CD4-positive, alpha-beta T cell treated with Interleukin-4 for 4 hours (primary cell): ENCODE results near the gene KLHL29.
"Not testable (repeated sequence)": the region's sequence is repeated elsewhere in the genome, so short reads cannot be mapped to it uniquely, and the experiment has no call there.

ENCODE experiments used
- DNase-seq: peaks from one replicate; pipeline ENCODE4 v3.0.0-alpha.2; 2020

Gene KLHL29

DNA sequence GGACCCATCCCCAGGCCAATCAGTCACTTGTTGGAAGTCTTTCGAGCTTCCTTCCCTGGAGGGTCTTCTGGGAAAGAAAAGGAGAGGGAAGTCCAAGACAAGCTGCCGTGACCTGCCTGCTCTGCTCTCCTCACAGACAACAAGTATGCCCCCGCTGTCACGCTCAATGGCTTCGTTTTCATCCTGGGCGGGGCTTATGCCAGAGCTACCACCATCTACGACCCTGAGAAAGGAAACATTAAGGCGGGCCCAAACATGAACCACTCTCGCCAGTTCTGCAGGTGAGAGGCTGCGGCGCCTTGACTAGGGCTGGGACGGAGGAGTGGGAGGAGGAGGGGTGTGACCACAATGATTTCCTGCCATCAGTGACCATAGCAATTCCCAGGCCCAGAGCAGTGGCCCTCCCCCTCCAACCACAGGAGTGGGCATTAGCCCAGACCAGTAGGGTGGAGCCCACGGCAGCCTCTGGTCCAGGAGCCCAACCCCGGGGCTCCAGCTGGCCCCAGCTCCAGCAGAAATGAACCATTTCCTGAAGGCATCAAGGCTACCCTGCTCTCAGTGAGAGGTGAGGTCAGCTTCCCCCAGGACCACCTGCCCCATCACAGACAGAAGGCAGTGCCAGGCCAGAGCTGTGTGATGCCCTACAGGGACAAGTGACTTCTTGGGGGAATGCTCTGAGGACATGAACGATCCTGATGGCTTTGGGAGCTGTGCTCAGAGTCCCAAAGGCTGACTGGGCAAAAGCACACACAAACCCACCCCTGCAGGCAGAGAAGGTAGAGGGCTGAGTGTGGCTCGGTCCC, 318.8 kb downstream of the KLHL29 start:
- DNase-seq: no peak

DNA sequence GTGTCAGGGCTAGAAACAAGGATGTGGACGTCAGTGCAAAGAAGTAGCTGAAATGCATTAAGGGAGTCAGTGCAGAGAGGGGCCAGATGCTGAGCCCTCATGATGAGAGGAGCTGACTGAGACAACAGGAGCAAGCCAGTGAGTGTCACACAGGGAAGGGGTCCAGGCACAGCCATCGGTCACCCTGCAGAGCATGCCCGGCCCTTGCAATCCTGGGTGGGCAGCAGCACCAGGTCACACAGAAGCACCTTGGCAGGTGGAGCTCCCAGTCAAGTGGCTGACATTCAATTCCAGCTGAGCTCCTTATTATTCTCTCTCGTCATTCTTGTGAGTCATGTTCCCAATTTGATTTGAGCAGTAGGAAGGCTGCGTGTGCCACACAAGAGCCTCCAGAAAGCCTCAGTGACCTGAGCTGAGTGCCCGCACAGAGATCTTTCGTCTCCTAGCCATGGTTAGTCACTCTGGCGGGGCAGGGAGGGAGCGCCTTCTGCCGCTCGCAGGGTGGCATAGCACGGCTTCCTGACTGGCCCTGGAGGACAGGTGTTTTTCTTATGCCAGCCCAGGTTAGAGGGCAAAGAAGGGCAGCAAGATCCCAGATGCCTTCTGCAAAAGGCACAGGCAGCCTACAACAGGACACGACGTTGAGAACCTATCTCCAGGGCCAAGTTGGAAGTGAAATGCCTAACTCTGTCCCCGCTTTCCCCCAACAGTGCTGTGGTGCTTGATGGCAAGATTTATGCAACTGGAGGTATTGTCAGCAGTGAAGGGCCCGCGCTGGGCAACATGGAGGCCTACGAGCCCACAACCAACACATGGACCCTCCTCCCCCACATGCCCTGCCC, 321.0 kb downstream of the KLHL29 start:
- DNase-seq: no peak

DNA sequence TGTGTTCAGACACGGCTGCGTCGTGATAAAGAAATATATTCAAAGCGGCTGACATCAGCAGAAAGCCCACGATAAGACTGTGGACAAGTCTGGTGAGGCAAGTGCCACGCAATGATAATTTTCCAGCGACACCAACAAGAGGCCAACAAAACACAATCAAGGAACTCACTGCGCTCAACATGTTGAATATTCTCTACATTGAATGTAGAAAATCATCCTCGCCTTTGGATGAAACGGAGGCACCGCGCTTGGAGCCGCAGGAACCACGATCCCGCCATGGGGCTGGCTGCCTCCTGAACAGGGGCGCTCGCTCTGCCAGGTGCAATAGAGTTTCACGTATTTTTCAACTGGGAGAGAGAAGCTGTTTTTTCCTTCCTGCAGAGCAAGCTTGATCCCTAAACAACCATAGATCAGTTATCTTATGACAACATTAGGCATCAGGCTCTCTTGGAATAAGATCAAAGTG, 321.7 kb downstream of the KLHL29 start:
- no peak for DNase-seq

DNA sequence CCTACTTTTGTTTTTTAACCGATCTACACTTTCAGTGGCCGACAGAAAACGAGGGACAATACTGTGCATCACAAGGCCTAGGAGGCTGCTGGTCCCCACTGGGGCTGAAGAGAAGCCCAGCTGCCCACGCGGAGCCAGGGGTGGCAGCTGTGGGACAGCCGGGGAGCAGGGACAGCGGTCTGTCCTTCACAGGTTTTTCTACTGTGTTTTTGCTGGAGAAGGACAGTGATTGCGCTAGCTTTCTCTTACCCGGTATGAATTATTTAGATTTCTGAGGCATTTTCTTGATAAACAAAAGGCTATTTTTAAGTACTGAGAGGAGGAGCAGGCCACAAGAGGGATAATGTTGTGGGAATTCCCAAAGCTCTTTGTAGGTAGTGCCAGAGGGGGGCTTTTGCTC, 322.1 kb downstream of the KLHL29 start:
- DNase-seq: no peak

DNA sequence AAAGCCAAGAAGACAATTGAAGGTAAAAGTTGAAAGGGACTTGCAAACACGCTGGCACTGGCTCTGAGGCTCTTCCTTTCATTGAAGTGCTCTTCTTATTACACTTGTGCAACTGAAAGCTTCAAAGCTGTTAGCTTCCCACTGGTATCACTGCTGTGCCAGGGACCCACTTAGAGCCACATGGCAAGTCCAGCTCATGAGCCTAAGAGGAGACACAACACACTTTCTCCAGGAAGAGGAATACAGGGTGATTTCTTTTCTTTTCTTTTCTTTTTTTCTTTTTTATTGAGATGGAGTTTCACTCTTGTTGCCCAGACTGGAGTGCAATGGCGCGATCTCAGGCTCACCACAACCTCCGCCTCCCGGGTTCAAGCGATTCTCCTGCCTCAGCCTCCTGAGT, 323.8 kb downstream of the KLHL29 start:
- DNase-seq: no peak

DNA sequence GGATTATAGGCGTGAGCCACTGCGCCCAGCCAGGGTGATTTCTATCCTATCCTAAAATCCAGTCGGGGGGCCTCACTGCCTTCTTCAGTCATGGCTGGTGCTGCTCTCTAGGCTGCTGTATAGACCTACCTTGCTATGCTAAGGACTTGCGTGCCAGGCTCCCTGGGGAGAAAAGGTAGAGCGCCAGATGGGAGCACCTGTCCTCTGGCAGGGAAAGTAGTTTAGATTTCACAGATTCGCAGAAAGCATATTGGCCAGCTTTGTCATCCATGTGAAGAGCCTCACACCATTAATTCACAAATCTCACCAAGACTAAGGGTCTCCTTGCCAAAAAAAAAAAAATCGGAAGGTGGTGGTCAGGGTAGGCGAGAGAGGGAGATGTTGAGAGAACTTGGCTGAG, 324.3 kb downstream of the KLHL29 start:
- no peak for DNase-seq

DNA sequence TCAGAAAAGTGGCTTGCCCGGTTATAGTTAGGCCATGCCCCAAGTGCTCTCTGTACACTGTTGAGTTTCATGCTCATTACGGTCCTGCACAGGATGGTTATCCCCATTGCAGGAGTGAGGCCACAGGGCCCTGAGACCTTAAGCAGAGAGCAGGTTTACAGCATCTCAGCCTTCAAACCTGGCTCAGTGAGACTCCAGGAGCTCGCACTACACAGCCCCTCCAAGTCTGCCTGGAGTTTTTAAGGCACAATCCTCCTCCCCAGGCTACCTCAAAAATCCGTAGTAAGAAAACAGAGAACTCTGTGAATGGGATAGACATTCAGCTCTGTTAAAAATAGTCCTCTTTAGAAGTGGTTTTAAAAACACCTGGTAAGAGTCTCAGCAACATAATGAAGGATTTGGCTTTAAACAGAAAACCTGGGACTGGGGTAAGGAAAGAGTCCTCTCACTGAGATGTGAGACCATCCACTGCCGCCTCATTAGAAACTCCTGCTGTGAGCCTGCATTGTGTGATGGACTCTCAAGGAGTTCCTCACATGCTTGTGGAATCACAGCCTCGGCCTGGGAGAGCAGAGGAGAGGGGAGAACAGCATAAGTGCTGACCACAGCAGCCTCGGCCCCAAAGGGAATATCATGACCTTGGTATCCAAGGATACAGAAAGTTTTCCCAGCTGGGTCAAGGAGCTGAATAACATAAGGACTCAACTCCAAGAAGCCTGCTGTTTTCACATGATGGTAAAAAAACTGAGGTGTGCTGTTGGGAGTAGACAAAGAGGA, 327.2 kb downstream of the KLHL29 start:
- no peak for DNase-seq

DNA sequence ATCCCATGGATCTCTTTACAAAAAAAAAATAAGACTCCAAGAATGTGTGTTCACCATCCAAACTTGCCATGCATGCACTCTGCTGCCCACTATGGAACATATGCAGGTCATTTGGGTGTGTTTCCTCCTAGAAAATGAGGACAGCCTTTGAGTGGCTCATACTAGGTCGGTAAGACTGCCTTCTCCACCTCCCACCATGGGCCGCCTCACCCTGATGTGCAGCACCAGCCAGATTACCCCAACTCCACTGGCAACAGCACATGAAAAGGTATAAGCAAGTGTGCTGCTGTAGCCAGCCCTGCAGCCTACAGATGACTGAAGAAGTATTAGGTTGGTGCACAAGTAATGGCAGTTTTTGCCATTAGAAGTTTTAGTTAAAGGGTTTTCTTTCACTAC, 327.8 kb downstream of the KLHL29 start:
- no peak for DNase-seq

DNA sequence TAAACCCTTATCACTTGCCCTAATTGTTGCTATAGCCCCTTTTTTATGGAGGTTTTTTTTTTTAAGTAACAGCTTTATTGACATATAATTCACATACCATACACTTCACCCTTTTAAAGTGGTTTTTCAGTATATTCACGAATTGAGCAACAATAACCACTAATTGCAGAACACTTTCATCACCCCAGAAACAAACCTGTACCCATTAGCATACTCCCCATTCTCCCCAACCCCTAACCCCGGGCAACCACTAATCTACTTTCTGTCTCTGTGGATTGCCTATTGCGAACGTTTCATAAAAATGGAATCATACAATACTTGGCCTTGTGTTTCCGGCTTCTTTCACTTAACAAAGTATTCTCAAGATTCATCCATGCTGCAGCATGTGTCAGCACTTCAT, 328.4 kb downstream of the KLHL29 start:
- DNase-seq: no peak

DNA sequence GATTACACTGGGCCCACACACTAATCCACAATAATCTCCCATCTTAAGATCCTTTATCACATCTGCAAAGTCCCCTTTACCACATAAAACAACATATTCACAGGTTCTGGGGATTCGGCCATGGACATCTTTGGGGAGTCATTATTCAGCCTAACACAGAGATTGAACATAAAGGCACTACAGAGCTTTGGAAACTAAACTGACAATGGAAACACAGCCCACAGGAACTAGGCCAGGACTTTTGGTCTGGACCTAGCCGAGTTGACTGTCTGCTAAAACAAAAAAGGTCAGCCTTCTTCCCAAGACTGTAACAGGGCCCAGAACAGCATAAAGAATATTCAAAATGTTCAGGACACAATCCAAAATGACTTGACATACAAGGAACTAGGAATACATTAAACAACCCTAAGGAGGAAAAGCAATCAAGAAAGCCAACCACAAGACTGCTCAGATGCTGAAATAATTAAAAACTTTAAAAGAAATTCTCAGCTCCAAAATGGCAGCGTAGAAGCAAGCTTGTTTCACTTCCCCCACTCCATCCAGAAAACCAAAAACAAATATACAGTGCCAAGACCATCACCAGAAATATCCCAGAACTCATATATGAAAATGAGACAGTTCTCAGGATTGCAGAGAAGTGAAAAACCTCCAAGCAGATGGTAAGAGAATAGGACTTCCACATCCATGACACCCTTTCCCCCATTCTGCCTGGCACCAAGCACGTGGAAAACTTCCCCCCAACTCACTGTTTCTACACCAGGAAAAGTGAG, 334.1 kb downstream of the KLHL29 start:
- DNase-seq: no peak

DNA sequence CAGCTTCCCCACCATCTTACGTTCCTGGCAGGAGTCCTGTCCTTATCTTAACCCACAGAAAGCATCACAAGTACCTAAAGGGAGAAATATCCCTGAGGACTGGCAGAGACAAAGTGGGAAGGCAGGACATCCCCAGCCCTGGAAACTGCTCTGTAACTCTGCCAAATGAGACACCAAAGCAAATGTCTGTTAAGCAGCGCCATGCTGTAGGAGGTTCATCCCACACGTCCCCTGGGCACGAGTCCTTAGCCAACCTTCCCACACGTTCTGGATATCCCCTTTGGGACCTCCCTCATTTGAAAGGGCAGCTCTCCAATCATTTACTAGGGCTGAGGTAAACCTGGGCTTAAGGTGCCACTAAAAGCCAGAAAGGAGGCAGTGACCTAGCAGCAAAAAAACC, 334.7 kb downstream of the KLHL29 start:
- no peak for DNase-seq

DNA sequence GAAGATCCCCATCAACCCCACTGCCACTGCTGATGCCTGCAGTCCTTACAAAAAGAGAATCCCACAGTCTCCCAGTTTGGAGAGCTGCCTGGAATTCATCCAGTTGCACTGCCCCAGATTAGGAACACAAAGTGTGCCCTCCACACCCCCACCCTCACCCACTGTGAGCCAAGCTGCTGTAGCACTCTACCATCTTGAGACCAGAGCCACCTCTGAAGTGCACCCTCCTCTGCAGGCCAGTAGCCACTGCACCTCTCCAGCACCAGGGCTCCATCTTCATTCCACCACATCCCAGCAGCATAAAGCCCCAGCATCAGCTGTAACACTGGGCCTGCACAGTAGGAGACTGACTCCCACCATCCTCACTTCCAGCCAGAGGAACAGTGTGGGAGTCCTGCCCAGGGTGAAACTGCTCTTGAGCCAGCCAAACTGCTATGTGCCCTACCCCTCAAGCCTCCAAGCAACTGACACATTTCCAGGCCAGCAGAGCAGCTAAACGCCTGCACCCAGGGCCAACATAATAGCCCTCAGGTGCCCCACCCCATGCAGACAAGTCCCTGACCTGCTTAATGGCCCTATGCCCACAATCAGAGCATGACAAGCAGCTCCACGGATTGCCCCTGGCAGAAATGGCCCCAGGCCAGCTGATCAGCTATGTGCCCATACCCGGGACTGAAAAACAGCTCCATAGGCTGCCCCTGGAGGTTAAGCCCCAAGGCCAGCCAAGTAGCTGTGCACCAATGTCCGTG, 335.9 kb downstream of the KLHL29 start:
- DNase-seq: no peak

DNA sequence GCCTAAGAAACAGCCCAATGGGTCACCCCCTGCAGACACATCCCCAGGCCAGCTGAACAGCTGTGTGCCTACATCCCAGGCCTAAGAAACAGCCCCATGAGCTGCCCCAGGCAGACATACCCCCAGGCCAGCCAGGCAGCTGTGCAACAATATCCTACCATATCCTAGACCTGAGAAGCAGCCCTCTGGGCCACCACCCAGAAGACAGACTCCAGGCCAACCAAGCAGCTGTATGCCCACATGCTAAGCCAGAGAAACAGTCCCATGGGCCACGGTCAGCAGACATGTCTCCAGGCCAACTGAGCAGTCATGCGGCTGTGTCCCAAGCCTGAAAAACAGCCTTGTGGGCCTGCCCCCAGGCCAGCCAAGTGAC, 336.5 kb downstream of the KLHL29 start:
- no peak for DNase-seq

DNA sequence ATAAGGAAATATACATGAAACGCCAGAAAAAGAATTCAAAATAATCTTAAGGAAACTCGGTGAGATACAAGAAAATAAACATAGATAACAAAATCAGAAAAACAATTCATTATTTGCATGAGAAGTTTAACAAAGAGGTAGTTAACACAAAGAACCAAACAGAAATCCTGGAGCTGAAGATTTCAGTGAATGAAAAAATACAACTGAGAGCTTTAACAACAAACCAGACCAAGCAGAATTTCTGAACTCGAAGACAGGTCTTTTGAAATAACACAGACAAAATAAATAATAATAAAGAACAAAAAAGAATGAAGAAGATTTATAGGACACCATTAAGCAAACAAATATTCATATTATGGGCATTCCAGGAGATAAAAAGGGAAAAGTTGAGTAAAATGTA, 337.3 kb downstream of the KLHL29 start:
- no peak for DNase-seq

DNA sequence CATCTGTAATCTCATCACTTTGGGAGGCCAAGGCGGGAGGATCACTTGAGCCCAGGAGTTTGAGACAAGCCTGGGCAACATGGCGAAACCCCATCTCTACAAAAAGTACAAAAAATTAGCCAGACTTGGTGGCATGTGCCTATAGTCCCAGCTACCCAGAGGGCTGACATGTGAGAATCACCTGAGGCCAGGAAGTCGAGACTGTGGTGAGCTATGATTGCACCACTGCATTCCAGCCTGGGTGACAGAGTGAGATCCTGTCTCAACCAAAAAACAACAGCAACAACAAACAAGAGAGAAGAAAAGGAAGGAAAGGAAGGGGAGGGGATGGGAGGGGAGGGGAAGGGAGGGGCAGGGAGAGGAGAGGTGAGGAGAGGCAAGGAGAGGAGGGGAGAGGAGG, 338.1 kb downstream of the KLHL29 start:
- DNase-seq: not testable (repeated sequence)

DNA sequence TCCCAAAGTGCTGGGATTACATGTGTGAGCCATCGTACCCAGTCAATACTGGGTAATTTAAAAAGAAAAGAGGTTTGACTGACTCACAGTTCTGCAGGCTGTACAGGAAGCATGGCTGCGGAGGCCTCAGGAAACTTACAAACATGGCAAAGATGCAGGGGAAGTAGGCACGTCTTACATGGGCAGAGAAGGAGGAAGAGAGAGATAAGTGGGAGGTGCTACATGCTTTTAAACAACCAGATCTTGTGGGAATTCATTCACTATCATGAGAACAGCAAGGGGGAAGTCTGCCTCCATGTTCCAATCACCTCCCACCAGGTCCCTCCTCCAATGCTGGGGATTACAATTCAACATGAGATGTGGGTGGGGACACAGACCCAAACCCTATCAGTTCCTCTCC, 349.4 kb downstream of the KLHL29 start:
- DNase-seq: no peak

DNA sequence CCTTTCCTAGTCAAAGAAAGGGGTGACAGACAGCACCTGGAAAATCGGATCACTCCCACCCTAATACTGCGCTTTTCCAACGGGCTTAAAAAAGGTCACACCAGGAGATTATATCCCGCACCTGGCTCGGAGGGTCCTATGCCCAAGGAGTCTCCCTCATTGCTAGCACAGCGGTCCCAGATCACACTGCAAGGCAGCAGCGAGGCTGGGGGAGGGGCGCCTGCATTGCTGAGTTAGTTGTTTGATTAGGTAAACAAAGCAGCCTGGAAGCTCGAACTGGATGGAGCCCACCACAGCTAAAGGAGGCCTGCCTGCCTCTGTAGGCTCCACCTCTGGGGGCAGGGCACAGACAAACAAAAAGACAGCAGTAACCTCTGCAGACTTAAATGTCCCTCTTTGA, 351.8 kb downstream of the KLHL29 start:
- not testable (repeated sequence) for DNase-seq

DNA sequence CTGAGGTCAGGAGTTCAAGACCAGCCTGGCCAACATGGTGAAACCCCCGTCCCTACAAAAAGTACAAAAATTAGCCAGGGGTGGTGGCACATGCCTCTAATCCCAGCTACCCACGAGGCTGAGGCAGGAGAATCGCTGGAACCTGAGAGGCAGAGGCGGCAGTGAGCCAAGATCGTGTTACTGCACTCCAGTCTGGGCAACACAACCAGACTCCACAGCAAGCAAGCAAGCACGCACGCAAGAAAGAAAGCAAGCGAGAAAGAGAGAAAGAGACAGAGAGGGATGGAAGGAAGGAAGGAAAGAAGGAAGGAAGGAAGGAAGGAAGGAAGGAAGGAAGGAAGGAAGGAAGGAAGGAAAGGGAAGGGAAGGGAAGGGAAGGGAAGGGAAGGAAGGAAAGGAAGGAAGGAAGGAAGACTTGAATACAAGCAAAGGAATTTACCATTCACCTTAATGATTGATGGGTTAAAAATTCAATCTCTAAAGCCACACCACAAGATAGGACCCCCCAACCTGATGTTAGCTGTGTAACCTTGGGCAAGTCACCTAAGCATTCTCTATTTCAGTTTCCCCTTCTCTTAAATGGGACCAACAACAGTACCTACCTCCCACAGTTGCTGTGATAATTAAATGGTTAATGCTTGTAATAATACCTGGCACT, 360.2 kb downstream of the KLHL29 start:
- no peak for DNase-seq

DNA sequence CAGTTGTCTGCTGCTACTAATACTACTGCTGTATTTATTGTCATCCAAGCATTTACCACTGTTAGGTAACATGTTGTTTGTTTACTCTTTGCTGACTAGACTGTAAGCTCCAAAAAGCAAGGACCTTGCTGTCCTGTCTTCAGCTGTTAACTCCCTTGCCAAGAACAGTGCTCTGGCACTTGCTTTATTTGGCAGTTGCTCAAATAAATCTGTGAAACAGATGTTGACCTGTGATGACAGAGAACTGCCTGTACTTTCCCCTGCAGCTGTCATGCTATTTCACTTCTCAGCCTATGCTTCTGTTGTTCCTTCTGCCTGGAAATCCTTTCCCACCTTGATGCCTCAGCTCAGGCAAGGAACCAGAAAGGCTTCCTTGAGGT, 360.7 kb downstream of the KLHL29 start:
- no peak for DNase-seq

DNA sequence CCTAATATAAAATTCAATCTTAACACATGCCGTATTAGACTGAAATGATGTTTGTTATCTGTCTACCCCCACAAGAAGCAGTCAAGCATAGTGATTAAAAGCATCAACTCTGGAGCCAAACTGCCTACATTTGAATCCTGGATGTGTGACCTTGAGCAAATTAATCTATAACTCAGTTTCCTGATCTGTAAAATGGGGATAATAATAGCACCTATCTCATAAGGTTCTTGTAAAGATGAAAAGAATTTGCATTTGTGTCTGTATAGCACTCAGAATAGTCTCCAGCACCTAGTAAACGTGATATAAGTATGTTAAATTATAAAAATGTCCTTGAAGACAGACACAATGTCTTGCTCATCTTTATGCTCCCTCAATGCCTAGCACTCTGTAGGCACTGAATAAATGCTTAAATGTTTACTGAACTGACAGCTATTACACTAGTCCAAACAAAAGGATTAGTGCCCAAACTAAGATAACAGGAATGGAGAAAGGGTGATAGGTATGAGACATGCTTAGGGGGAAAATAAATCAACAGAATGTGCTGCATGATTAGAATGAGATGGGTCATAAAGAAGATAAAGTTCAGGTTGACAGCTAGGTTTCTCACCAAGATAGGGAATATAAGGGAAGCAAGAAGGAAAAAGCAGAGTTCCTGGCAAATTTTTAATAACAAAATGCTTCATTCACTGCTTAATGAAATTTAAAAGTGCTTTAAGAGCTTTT, 361.3 kb downstream of the KLHL29 start:
- no peak for DNase-seq
